ENCODE data around the gene TERB2. TPM values are rescaled to one million over a fixed set of nuclear protein-coding genes. Genes with fewer than 3 reads are reported as not detected.
"Not testable (repeated sequence)": the region's sequence is repeated elsewhere in the genome, so short reads cannot be mapped to it uniquely, and the experiment has no call there.

Gene TERB2
- total RNA-seq, 1 donor from 2014 or later = not detected

DNA sequence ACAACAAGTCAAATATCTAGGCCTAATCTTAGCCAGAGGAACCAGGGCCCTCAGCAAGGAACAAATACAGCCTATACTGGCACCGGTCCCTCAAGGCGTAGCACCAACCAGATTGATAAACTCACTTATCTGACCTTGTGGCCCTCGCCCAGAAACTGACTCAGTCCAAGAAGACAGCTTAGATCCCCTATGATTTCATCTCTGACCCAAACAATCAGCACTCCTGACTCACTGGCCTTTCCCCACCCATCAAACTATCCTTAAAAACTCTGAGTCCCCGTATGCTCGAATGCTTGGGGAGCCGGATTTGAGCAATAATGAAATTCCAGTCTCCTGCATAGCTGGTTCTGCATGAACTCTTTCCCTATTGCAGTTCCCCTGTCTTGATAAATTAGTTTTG lies 64.9 kb downstream of the TERB2 start:
- Histone ChIP-seq H3K4me3 (no peak overlapping the region), H3K4me1 (peaks cover 5% of the 10 kb centered on the region), H3K27me3 (peaks cover 7% of the 10 kb centered on the region), H3K27ac (no peak overlapping the region), H3K36me3 (no peaks in the 10 kb centered on the region), H3K9me3 (no peaks in the 10 kb centered on the region)
- DNase-seq = no peak
- ATAC-seq = no peak
- intact Hi-C loops (cut with DNase I) = no loop called here
- TF ChIP-seq, protein P1, sequence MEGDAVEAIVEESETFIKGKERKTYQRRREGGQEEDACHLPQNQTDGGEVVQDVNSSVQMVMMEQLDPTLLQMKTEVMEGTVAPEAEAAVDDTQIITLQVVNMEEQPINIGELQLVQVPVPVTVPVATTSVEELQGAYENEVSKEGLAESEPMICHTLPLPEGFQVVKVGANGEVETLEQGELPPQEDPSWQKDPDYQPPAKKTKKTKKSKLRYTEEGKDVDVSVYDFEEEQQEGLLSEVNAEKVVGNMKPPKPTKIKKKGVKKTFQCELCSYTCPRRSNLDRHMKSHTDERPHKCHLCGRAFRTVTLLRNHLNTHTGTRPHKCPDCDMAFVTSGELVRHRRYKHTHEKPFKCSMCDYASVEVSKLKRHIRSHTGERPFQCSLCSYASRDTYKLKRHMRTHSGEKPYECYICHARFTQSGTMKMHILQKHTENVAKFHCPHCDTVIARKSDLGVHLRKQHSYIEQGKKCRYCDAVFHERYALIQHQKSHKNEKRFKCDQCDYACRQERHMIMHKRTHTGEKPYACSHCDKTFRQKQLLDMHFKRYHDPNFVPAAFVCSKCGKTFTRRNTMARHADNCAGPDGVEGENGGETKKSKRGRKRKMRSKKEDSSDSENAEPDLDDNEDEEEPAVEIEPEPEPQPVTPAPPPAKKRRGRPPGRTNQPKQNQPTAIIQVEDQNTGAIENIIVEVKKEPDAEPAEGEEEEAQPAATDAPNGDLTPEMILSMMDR (IDR thresholded peaks at IDR 0.05) = no peak

DNA sequence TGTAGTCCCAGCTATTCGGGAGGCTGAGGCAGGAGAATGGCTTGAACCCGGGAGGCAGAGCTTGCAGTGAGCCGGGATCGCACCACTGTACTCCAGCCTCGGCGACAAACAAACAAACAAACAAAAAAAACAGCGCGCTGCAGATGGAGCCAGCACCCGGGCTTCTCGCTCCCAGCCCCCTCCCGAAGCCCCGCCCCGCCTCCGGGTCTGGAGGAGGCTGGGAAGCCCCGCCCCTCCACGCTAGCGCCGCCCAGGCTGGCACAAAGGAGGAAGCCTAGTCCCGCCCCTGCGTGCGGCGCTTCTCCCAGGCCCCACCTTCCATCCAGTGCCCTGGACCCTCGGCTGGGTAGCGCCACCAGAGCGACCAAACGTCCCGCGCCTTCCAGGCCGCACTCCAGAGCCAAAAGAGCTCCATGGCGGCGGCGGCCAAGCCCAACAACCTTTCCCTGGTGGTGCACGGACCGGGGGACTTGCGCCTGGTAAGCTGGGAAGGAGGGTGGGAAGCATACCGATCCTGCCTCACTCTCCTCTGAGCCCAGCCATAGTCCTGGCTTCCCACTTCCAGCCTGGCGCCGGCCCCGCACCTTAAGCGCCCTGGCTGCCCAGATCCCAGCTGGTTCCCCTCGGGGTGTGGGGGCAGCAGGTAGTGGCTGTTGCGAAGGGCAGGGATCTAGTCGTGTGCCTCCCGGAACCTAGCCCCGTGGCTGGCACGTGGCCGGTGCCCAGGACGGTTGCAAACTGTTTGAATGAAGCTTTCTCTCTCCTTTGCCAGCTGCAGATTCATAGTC lies 66.6 kb downstream of the TERB2 start, which contains the start of gene SORD:
Gene SORD (plus strand): TSS at position 325 of the 788 bp plus-strand sequence. CDS start 89 bp downstream, at position 414.
- Histone ChIP-seq H3K4me1 (peaks cover 5% of the 10 kb centered on the region), H3K36me3 (no peaks in the 10 kb centered on the region), H3K27me3 (peaks cover 7% of the 10 kb centered on the region), H3K27ac (peak within 1 kb of the TSS; percentile 40), H3K9me3 (no peaks in the 10 kb centered on the region), H3K4me3 (peak within 1 kb of the TSS; percentile 60)
- intact Hi-C loops (cut with DNase I) = no loop called here
- TF ChIP-seq, protein P1 (IDR thresholded peaks at IDR 0.05) = no peak
- ATAC-seq (peak; percentile 99), DNase-seq (peak; percentile 97)

DNA sequence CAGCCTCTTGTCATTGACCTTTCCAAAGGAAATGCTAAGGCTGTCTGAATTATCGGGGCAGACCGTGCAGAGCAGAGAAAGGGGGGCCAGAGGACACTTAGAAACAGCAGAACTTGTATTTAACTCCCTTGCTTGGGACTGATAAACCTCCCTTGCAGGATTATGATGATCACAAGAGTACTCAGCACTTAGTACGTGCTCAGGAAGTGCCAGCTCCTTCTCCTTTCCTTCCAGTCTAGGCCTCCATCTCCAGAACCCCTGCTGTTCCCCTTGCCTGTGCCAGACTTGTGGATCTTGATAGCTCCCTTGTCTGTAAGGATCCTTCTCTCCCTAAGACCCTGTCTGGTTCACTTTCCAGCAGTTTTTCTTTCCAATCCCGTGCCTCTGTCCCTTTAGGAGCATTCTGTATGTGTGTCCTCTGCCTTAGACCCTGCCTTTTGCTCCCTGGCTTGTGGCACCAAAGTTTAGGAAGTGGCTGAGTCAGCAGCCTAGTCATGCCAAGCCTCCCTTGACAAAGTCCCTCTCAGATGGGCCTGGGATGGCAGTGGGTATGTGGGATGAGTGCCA lies 67.3 kb downstream of the TERB2 start:
- peak overlapping the region; percentile 60 for H3K4me3 ChIP-seq
- TF ChIP-seq, protein P1 (IDR thresholded peaks at IDR 0.05) = no peak
- H3K27ac ChIP-seq = peak overlapping the region; percentile 40
- H3K36me3 ChIP-seq = no peaks in the 10 kb centered on the region
- peaks cover 7% of the 10 kb centered on the region for H3K27me3 ChIP-seq
- peaks cover 5% of the 10 kb centered on the region for H3K4me1 ChIP-seq
- intact Hi-C loops (cut with DNase I) = no loop called here
- no peak for DNase-seq
- no peaks in the 10 kb centered on the region for H3K9me3 ChIP-seq
- no peak for ATAC-seq

DNA sequence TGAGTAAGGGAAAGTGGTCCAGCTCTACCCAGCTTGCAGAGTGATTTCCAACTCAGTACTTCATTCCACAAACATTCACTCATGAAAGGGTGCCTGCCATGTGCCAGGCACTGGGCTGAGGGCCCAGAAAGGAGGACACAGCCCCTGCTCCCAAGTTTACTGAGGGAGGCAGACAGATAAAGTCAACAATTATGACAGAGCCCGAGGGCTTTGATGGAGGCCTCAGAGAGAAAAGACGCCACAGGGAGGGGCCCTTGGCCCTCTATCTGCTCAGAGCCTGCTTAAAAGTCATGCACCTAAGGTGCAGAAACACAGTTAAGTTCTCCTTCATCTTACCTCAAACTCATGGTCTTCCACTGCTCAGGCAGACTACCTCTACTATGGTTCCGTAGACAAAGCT lies 68.2 kb downstream of the TERB2 start:
- H3K4me3 ChIP-seq; H3K36me3 ChIP-seq; H3K27me3 ChIP-seq; ATAC-seq; H3K4me1 ChIP-seq; intact Hi-C loops (cut with DNase I); DNase-seq; H3K9me3 ChIP-seq; H3K27ac ChIP-seq: not testable (repeated sequence)

DNA sequence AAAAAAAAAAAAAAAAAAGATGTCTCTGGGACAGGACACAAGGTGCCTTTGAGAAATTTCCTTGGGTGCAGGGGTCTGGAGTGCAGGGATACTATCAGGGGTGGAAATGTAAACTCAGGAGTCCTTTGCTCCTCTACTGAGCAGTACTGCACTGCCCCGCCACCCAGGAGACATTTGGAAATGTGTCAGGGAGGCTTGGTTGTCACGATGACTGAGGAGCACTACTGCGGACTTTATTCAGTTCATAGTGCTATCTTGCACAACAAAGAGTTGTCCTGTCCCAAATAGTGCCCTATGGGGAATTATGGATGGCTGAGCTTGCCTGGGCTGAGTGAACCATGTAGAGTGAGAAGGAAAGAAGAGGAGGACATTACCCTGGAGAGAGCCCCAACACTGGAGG lies 69.1 kb downstream of the TERB2 start:
- H3K27me3 ChIP-seq; H3K27ac ChIP-seq; ATAC-seq; DNase-seq; intact Hi-C loops (cut with DNase I); H3K36me3 ChIP-seq; H3K9me3 ChIP-seq; H3K4me1 ChIP-seq; H3K4me3 ChIP-seq: not testable (repeated sequence)

DNA sequence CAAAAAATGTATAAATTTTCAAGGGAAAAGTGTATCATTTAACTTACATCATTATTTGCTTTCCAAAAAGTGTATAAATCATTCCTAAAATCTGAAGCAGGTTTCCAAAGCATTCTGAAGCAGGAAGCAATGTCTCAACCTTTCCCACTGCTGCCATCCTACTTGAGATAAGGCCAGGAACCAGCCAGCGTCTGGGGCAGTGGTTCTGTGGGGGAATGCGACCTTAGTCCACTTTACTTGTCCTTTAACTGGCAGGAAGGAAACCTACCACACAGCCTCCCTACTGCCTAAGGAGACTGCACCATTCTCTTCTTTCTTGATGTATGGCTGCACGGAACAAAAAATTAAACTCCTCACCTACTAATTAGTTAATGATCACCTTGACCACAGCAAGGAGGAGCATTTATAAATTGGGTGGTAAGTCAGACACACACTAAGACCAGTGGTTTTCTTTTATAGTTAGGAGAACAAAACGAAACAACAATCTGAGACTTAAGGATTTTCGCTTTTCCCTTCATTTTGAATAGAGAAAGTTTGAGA lies 70.2 kb downstream of the TERB2 start:
- Histone ChIP-seq H3K27me3 (no peaks in the 10 kb centered on the region), H3K9me3 (no peaks in the 10 kb centered on the region), H3K4me1 (peaks cover 5% of the 10 kb centered on the region), H3K4me3 (no peak overlapping the region), H3K27ac (no peak overlapping the region), H3K36me3 (no peaks in the 10 kb centered on the region)
- intact Hi-C loops (cut with DNase I) = no loop called here
- no peak for ATAC-seq
- TF ChIP-seq, protein P1 (IDR thresholded peaks at IDR 0.05) = no peak
- DNase-seq = no peak
